ENCODE data around the gene MYH6. TPM values are rescaled to one million over a fixed set of nuclear protein-coding genes. Genes with fewer than 3 reads are reported as not detected.
"Not testable (repeated sequence)": the region's sequence is repeated elsewhere in the genome, so short reads cannot be mapped to it uniquely, and the experiment has no call there.

MYH6 gene
- total RNA-seq, 2 donors from 2014 or later: 0.28 TPM; not detected in 1

DNA sequence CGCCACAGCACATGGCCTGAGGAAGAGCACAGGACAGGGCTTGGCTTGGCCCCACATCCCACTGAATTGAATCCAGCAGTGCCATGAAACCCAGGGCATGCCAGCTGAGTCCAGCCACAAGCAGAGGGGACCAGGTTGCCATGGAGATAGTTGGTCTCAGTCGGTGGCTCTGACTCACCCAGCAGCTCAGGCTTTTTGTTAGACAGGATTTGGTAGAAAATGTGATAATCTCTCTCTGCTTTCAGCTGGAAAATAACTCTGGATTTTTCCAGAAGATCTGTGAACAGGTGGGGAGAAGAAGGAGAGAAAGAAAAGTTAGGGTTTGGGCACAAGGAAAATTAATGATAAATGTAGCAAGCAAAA, 22.6 kb upstream of the MYH6 start:
- ATAC-seq (no peak), DNase-seq (ENCODE audit: low spot score) (peak; percentile 12)
- H3K27me3 Mint-ChIP-seq: peaks cover 15 to 31% of the 10 kb centered on the region in 2 donors
- no peaks in the 10 kb centered on the region for H3K36me3 Mint-ChIP-seq
- no peaks in the 10 kb centered on the region for H3K9me3 Mint-ChIP-seq
- no peak overlapping the region for H3K27ac Mint-ChIP-seq
- no peaks in the 10 kb centered on the region for H3K4me1 Mint-ChIP-seq (ENCODE audit: low read depth in 2 of 2)
- no peak overlapping the region for H3K4me3 Mint-ChIP-seq

DNA sequence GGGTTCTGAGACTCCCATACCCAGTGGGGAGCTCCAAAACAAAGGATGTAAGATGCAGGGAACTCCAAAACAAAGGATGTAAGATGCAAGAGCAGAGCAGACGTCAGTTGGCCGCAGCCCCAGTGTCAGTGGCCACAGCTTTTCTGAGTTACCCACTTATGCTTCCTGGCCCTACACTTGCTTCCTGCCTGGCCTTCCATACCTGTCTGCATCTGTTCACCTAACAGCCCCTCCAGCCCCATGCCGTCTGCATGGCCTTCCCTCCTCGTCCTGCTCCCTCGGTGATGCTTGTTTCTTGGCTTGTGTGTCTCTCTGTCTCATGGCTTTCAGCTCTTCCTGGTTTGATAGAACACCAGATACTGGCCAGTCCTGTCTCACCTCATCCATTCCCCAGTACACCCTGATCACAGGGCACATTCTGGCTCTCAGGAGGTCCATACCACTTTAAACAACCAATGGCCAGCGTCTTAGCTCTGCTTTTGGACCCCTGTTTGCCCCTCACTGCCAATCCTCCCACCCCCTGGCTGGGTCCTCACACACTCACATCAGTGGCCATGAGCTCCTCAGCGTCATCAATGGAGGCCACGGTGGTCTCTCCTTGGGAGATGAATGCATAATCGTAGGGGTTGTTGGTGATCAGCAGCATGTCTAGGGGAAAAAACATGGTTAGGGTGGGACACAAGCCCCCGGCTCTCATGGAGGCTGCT, 22.1 kb upstream of the MYH6 start:
- no peaks in the 10 kb centered on the region for H3K9me3 Mint-ChIP-seq
- H3K27me3 Mint-ChIP-seq: peaks cover 15 to 31% of the 10 kb centered on the region in 2 donors
- no peak overlapping the region for H3K4me3 Mint-ChIP-seq
- ATAC-seq (no peak), DNase-seq (ENCODE audit: low spot score) (peak; percentile 13)
- H3K4me1 Mint-ChIP-seq (ENCODE audit: low read depth in 2 of 2): no peaks in the 10 kb centered on the region
- H3K27ac Mint-ChIP-seq: no peak overlapping the region
- no peaks in the 10 kb centered on the region for H3K36me3 Mint-ChIP-seq

DNA sequence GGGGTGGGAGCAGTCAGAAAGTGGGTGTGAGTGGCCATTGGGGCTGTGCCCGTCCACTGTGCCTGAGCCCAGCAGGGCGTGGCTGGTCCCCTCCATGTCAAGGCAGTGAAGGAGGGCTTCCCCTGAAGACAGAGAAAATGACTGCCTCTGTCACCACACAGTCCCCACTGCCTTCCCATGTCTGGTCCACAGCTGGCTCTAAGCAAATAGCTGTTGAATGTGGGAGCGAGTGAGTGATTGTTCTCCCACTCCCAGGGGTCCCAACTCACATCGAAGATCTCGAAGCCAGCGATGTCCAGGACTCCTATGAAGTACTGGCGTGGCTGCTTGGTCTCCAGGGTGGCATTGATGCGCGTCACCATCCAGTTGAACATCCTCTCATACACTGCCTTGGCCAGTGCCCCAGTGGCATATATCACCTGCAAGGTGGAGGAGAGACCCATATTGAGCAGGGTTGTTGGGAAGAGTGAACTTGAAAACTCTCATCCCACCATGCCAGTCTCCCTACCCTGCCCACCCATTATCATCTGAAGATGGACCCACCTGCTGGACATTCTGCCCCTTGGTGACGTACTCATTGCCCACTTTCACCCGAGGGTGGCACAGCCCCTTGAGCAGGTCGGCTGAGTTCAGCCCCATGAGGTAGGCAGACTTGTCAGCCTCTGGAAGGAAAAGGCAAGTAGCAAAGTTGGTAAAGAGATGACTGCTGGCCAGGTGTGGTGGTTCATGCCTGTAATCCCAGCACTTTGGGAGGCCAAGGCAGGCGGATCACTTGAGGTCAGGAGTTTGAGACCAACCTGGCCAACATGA, 20.8 kb upstream of the MYH6 start:
- Mint-ChIP-seq H3K4me3 (no peak overlapping the region), H3K9me3 (no peaks in the 10 kb centered on the region), H3K27me3 (peaks cover 14 to 26% of the 10 kb centered on the region in 2 donors), H3K36me3 (no peaks in the 10 kb centered on the region), H3K27ac (no peak overlapping the region), H3K4me1 (ENCODE audit: low read depth in 2 of 2) (no peaks in the 10 kb centered on the region)
- no peak for ATAC-seq
- peak; percentile 16 for DNase-seq (ENCODE audit: low spot score)

DNA sequence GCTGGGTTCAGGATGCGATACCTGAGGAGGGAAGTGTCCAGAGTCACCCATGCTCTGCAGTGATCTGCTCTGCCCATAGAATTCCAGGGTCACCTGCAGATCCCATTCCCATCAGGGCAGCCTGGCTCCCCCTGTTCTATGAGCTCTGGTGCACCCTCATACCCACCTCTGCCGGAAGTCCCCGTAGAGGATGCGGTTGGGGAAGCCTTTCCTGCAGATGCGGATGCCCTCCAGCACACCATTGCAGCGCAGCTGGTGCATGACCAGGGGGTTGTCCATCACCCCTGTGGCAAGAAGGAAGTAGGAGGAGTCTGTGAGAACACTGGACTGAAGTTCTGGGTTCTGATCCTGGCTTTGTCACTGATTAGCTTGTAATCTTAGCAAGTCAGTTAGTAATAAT, 17.7 kb upstream of the MYH6 start:
- DNase-seq (ENCODE audit: low spot score); H3K36me3 Mint-ChIP-seq; H3K27ac Mint-ChIP-seq; H3K9me3 Mint-ChIP-seq; H3K4me3 Mint-ChIP-seq; ATAC-seq: not testable (repeated sequence)
- H3K4me1 Mint-ChIP-seq (ENCODE audit: low read depth in 2 of 2): peaks cover 4 to 11% of the 10 kb centered on the region in 2 donors
- peaks cover 3 to 12% of the 10 kb centered on the region in 2 donors for H3K27me3 Mint-ChIP-seq

DNA sequence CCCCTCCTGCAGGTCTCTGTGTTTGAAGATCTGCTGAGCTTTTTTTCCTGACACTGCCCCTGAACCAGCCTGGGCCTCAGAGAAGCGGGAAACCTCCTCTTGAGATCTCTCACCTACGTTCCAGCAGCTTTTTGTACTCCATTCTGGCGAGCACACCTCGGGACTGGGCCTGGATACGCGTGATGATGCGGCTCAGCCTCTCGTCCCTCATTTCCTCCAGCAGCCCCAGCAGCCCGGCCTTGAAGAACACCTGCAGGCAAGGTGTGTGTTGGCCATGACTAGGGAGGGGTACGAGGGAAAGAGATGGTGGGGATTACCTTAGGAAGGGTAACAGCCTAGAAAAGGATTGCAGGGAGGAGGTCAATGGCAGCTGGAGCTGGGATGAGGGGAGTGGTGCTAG, 17.1 kb upstream of the MYH6 start:
- no peak for ATAC-seq
- H3K27ac Mint-ChIP-seq: no peak overlapping the region
- H3K27me3 Mint-ChIP-seq: peaks cover 2 to 6% of the 10 kb centered on the region in 2 donors
- no peaks in the 10 kb centered on the region for H3K36me3 Mint-ChIP-seq
- no peak for DNase-seq (ENCODE audit: low spot score)
- no peaks in the 10 kb centered on the region for H3K9me3 Mint-ChIP-seq
- H3K4me3 Mint-ChIP-seq: no peak overlapping the region
- peaks cover 4 to 13% of the 10 kb centered on the region in 2 donors for H3K4me1 Mint-ChIP-seq (ENCODE audit: low read depth in 2 of 2)

DNA sequence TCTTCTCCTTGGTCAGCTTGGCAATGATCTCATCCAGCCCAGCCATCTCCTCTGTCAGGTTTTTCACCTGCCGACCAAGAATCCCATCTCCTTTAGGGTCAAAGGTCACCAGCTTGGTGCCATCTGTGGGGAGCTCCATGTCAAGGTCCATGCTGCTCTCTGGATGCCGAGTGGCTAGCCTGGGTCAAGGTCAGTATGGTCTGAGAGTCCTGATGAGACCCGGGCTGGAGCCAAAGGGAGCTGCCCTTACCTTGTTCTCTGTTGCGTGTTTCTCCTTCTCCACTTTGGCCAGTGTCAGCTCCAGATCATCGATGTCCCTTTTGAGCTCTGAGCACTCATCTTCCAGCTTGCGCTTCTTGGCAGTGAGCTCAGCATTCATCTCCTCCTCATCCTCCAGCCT, 15.6 kb upstream of the MYH6 start:
- Mint-ChIP-seq H3K27ac (no peak overlapping the region), H3K4me1 (ENCODE audit: low read depth in 2 of 2) (peaks cover 4 to 13% of the 10 kb centered on the region in 2 donors), H3K27me3 (peaks cover 0 to 2% of the 10 kb centered on the region in 2 donors), H3K36me3 (no peaks in the 10 kb centered on the region), H3K9me3 (no peaks in the 10 kb centered on the region), H3K4me3 (no peak overlapping the region)
- ATAC-seq (no peak), DNase-seq (ENCODE audit: low spot score) (no peak)

DNA sequence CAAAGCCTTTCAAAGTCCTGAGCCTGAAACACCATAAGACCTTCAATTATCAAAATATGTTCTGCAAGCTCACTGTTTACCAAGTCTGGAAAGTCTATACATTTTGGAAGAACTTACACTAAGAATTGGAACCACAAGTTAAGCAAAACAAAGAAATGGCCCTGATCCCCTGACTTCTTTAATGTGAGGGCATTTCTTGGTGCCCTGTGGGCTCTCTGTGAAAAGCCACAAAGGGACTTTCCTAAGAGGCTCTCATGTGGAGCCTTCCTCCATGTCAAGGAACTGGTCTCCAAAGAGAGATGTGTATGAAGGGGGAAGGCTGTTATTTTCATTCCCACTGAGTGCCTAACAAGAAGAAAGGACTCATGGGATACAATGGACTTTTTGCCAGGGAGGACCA, 13.5 kb upstream of the MYH6 start:
- ATAC-seq: peak; percentile 61 to 72

DNA sequence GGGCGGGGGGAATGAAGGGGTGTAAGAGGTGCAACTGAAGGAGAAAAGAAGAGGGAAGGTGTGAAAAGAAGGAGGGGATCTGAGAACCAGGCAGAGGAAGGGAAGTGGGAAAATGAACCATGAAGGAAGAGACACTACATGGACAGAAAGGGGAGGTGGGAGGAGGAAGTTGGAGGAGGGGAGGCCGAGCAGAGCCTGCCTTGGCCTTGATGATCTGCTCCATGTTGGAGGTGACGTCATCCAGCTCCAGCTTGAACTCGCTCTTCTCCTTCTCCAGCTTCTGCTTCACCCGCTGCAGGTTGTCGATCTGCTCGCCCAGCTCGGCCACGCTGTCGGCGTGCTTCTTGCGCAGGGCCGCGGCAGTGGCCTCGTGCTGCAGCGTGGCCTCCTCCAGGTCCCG, 11.6 kb upstream of the MYH6 start:
- not testable (repeated sequence) for DNase-seq (ENCODE audit: low spot score); H3K36me3 Mint-ChIP-seq; H3K4me3 Mint-ChIP-seq; H3K27me3 Mint-ChIP-seq; ATAC-seq; H3K9me3 Mint-ChIP-seq
- H3K27ac Mint-ChIP-seq: peak overlapping the region in 1 of 2 donors; percentile 69
- peaks cover 4 to 13% of the 10 kb centered on the region in 2 donors for H3K4me1 Mint-ChIP-seq (ENCODE audit: low read depth in 2 of 2)

More for the DNA sequence above, 13.5 kb upstream of the MYH6 start:
- Mint-ChIP-seq H3K27me3 (peaks cover 0 to 2% of the 10 kb centered on the region in 2 donors), H3K4me1 (ENCODE audit: low read depth in 2 of 2) (peaks cover 4 to 13% of the 10 kb centered on the region in 2 donors), H3K9me3 (no peaks in the 10 kb centered on the region), H3K4me3 (peak overlapping the region; percentile 42), H3K36me3 (no peaks in the 10 kb centered on the region), H3K27ac (peak overlapping the region; percentile 54 to 68)
- no peak for DNase-seq (ENCODE audit: low spot score)

DNA sequence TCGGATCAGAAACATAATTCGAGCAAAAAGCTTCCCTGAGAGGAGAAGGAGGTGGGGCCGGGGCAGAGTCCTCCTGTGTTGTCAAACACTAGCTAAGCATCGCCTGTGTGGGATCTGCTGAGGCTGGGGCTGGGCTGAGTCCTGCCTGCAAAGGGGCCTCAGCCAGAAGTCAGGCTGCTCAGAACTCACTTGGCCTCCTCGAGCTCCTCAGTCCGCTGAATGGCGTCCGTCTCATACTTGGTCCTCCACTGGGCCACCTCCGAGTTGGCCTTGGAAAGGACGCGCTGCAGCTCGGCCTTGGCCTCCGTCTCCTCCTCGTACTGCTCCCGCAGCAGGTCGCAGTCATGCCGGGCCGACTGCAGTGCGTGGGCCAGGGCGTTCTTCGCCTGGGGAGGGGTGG, 9.9 kb upstream of the MYH6 start:
- ATAC-seq (no peak), DNase-seq (ENCODE audit: low spot score) (no peak)
- Mint-ChIP-seq H3K4me3 (no peak overlapping the region), H3K4me1 (ENCODE audit: low read depth in 2 of 2) (peaks cover 4 to 13% of the 10 kb centered on the region in 2 donors), H3K27me3 (no peaks in the 10 kb centered on the region), H3K9me3 (no peaks in the 10 kb centered on the region), H3K27ac (no peak overlapping the region), H3K36me3 (no peaks in the 10 kb centered on the region)

DNA sequence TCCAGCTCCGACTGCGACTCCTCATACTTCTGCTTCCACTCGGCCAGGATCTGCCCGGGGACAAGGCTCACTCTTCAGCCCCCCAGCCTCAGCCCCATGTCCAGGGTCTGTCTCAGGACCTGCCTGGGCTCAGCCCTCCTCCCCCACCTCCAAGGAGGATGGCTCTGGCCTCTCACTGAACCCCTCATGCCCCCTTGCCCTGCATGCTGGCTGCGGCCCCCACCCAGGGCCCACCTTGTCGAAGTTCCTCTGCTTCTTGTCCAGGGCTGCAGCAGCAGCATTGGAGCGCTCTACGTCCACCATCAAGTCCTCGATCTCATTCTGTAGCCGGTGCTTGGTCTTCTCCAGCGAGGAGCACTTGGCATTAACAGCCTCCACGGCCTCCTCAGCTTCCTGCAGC, 9.2 kb upstream of the MYH6 start:
- peaks cover 4 to 13% of the 10 kb centered on the region in 2 donors for H3K4me1 Mint-ChIP-seq (ENCODE audit: low read depth in 2 of 2)
- not testable (repeated sequence) for H3K9me3 Mint-ChIP-seq; H3K27me3 Mint-ChIP-seq; DNase-seq (ENCODE audit: low spot score); ATAC-seq; H3K36me3 Mint-ChIP-seq; H3K4me3 Mint-ChIP-seq; H3K27ac Mint-ChIP-seq

DNA sequence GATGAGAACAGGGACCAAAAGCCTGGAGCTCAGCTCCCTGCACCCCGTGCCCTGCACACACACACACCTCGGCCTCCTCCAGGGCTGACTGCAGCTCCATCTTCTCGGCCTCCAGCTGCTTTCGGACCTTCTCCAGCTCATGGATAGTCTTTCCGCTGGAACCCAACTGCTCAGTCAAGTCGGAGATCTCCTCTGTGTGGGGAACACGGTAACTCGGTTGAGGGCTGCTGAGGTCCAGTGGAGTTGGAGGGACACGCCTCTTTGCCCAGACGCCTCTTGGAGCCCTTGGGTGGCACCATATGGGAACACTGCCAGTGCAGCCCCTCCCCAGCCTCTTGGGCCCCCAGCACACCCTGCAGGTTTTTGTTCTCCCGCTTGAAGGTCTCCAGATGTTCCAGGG, 8.7 kb upstream of the MYH6 start:
- Mint-ChIP-seq H3K4me3 (no peak overlapping the region), H3K36me3 (no peaks in the 10 kb centered on the region), H3K9me3 (no peaks in the 10 kb centered on the region), H3K27ac (no peak overlapping the region), H3K27me3 (no peaks in the 10 kb centered on the region), H3K4me1 (ENCODE audit: low read depth in 2 of 2) (peaks cover 4 to 11% of the 10 kb centered on the region in 2 donors)
- ATAC-seq (no peak), DNase-seq (ENCODE audit: low spot score) (no peak)

DNA sequence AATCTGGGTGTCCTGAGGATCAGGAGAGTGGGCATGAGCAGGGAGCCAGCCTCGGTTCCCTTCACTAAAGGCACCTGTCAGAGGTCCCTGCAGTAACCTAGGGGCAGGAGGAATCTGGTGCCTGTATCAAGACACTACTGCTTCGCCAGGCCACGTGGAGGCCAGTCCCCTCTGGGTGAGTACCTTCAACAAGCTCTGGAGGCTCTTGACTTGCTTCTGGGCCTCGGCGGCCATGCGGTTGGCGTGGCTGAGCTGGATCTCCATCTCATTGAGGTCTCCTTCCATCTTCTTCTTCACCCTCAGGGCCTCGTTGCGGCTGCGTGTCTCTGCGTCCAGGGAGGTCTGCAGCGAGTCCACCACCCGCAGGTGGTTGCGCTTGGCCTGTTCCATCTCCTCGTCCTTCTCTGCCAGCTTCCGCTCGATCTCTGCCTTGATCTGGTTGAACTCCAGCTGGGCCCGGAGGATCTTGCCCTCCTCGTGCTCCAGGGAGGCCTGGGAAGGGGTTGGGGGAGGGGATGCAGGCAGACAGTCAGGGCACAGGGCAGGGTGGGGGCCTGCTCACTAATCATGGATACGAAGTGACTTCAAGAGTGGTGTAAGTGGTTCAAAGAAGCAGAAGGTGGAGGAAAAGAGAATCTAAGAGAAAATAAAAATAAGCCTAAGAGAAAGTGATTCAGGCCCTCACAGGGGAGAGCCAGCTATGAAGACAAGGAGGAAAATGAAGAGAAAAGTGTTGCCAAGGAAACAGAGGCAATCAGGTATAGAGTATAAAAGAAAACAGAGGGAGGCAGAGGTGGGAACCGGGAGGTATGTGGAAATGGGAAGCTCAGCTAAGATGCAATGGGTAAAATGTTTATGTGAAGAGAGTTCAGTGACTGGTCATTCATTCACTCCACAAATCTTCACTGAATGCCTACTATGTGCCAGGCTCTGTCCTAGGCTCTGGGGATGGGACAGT, 8.0 kb upstream of the MYH6 start:
- Mint-ChIP-seq H3K27me3 (peaks cover 0 to under 1% of the 10 kb centered on the region in 2 donors), H3K4me1 (ENCODE audit: low read depth in 2 of 2) (peaks cover 0 to 4% of the 10 kb centered on the region in 2 donors), H3K27ac (no peak overlapping the region), H3K9me3 (no peaks in the 10 kb centered on the region), H3K36me3 (no peaks in the 10 kb centered on the region), H3K4me3 (no peak overlapping the region)
- ATAC-seq (no peak), DNase-seq (ENCODE audit: low spot score) (no peak)

DNA sequence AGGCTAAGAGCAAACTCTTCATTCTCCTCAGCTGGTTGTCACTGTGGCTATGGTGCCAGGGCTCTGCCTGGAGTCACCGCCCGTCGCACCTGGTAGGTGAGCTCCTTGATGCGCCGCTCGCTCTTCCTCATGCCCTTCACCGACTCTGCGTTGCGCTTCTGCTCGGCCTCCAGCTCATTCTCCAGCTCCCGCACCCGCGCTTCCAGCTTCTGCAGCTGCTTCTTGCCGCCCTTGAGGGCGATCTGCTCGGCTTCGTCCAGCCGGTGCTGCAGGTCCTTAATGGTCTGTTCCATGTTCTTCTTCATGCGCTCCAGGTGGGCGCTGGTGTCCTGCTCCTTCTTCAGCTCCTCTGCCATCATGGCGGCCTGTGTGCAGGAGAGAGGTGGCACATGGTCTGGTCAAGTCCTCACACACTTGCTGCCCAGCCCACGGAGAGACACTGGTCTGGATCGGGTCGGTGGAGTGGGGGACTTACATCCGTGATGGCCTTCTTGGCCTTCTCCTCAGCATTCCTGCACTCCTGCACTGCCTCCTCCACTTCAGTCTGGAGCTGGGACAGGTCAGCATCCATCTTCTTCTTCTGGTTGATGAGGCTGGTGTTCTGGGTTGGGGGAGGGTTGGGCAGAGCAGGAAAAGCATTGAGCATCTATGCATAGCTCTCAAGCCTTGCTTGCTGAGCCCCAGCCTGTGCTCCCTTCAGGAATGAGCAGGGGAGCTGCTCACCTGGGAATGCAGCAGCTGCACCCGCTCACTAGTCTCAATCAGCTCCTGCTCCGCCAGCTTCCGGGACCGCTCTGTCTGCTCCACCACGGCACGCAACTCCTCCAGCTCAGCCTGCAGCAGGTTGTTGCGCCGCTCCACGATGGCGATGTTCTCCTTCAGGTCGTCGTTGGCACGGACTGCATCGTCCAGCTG, 7.1 kb upstream of the MYH6 start:
- no peaks in the 10 kb centered on the region for H3K4me1 Mint-ChIP-seq (ENCODE audit: low read depth in 2 of 2)
- H3K27me3 Mint-ChIP-seq: peaks cover 3 to 10% of the 10 kb centered on the region in 2 donors
- no peak overlapping the region for H3K27ac Mint-ChIP-seq
- ATAC-seq (no peak), DNase-seq (ENCODE audit: low spot score) (no peak)
- no peak overlapping the region for H3K4me3 Mint-ChIP-seq
- H3K36me3 Mint-ChIP-seq: no peaks in the 10 kb centered on the region
- H3K9me3 Mint-ChIP-seq: no peaks in the 10 kb centered on the region

Measured in natural killer cell treated with Interleukin-12 subunit alpha and Interleukin-12 subunit beta and Interleukin-15 and Interleukin-18, amount 100 ng/mL, for 72 hours (primary cell).